WI38 (cell line): ENCODE data around the gene ENTPD2.
A peak's percentile ranks its signal among the peaks of the same experiment; 100 is the strongest.

Source experiments
- H3K4me3 ChIP-seq: 2 replicates; pipeline ENCODE4 v1.5.1; 2011; ENCODE audit warnings: low read depth, mild to moderate bottlenecking, control low read depth, low read length
- CTCF ChIP-seq: IDR thresholded peaks from 2 replicates; pipeline ENCODE4 v1.5.1; 2012; ENCODE audit warnings: low read depth, mild to moderate bottlenecking, control low read depth, low read length

The ENTPD2 gene

GRCh38 chr9:137052293-137052692 lies 1.6 kb downstream of the ENTPD2 start:
- H3K4me3 ChIP-seq = no peak overlapping the region
- no peak for TF ChIP-seq CTCF

GRCh38 chr9:137051145-137051724 lies 2.6 kb downstream of the ENTPD2 start:
- no peak overlapping the region for H3K4me3 ChIP-seq
- no peak for TF ChIP-seq CTCF

GRCh38 chr9:137050570-137050969 lies 3.3 kb downstream of the ENTPD2 start:
- TF ChIP-seq CTCF = no peak
- H3K4me3 ChIP-seq = no peak overlapping the region

GRCh38 chr9:137049544-137050449 lies 4.1 kb downstream of the ENTPD2 start:
- TF ChIP-seq CTCF = 0 out of 2 replicates have a peak, but pooled peaks have one; percentile 28
- no peak overlapping the region for H3K4me3 ChIP-seq

- TF ChIP-seq CTCF = no peak
- H3K4me3 ChIP-seq = no peak overlapping the region
These were observed 5.0 kb downstream of the ENTPD2 start for GRCh38 chr9:137048655-137049543.

- H3K4me3 ChIP-seq = peak within 1 kb of the TSS; percentile 61
- peak; percentile 91 for TF ChIP-seq CTCF
These were observed 7.6 kb downstream of the ENTPD2 start, which contains the start of gene NPDC1 for GRCh38 chr9:137046088-137046787. TSS of gene NPDC1 (minus strand) at chr9:137046177. CDS start at chr9:137045989, 188 bp downstream.
